ENCODE results near the gene KLHL5. TPM values are rescaled to one million over a fixed set of nuclear protein-coding genes. Genes with fewer than 3 reads are reported as not detected.

KLHL5 gene
- total RNA-seq, 4 donors from 2014 or later = 15.4 to 52.0 (median 33.2) TPM

DNA sequence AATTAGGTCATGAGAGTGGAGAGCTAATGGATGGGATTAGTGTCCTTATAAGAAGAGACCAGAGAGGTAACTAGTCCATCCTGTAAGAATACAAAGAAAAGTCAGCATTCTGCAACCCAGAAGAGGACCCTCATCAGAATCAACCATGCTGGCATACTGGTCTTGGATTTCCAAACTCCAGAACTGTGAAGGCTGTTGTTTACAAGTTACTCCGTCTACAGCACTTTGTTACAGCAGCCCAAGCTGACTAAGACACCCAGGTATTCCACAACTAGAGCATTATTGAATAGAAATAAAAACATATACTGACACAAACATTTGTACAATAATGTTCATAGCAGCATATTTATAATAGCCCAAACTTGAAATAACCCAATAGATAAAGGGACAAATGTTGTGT is 39.0 kb upstream of the KLHL5 start:
- TF ChIP-seq POLR2A (IDR thresholded peaks at IDR 0.05) = no peak
- TF ChIP-seq, protein P1, sequence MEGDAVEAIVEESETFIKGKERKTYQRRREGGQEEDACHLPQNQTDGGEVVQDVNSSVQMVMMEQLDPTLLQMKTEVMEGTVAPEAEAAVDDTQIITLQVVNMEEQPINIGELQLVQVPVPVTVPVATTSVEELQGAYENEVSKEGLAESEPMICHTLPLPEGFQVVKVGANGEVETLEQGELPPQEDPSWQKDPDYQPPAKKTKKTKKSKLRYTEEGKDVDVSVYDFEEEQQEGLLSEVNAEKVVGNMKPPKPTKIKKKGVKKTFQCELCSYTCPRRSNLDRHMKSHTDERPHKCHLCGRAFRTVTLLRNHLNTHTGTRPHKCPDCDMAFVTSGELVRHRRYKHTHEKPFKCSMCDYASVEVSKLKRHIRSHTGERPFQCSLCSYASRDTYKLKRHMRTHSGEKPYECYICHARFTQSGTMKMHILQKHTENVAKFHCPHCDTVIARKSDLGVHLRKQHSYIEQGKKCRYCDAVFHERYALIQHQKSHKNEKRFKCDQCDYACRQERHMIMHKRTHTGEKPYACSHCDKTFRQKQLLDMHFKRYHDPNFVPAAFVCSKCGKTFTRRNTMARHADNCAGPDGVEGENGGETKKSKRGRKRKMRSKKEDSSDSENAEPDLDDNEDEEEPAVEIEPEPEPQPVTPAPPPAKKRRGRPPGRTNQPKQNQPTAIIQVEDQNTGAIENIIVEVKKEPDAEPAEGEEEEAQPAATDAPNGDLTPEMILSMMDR (IDR thresholded peaks at IDR 0.05) = no peak
- intact Hi-C loops (cut with DNase I; ENCODE audit: low total_unique reads) = no loop called here
- Histone ChIP-seq H3K4me3 (no peak overlapping the region), H3K27me3 (no peaks in the 10 kb centered on the region), H3K27ac (no peak overlapping the region), H3K4me1 (no peaks in the 10 kb centered on the region), H3K9me3 (no peaks in the 10 kb centered on the region), H3K36me3 (no peaks in the 10 kb centered on the region)
- no peak for DNase-seq

DNA sequence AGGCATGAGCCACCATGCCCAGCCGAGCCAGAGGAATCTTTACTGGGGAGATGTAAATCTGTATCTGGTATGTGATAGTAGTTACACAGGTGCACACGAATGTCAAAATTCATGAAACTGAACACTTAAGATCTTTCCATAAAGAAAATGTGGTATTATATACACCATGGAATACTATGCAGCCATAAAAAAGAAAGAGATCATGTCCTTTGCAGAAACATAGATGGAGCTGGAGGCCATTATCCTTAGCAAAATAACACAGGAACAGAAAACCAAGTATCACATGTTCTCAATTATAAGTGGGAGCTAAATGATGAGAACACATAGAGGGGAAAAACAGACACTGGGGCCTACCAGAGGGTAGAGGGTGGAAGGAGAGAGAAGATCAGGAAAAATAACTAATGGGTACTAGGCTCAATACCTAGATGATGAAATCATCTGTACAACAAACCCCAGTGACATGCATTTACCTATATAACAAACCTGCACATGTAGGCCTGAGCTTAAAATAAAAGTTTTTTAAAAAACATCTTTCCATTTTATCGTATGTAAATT is 37.6 kb upstream of the KLHL5 start:
- H3K27ac ChIP-seq = no peak overlapping the region
- TF ChIP-seq POLR2A (IDR thresholded peaks at IDR 0.05) = no peak
- TF ChIP-seq, protein P1 (IDR thresholded peaks at IDR 0.05) = no peak
- no peaks in the 10 kb centered on the region for H3K9me3 ChIP-seq
- intact Hi-C loops (cut with DNase I; ENCODE audit: low total_unique reads) = no loop called here
- H3K36me3 ChIP-seq = no peaks in the 10 kb centered on the region
- H3K27me3 ChIP-seq = no peaks in the 10 kb centered on the region
- no peaks in the 10 kb centered on the region for H3K4me1 ChIP-seq
- no peak for DNase-seq
- no peak overlapping the region for H3K4me3 ChIP-seq

DNA sequence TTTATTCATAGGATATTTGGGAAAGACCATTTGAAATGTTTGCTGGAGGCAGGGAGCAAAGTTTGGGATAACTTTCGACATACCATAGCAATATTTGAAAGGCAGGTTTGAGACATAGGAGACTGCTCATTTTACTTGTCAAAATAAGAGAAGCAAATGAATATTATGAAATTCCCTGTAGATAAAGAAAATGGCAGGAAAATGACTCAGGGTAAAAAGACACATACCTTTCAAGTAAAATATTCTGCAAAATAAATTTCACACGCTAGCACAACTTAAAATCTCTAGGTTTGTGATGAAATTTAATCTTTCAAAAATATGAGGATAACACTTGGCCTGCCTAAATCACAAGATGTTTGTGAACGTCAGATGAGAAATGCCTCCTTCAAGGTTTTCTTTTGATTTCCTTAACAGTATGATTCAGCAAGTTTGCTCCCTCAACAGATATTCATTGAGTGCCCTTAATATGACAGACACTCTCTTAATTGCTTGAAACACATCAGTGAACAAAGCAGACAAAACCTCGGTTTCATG is 36.4 kb upstream of the KLHL5 start:
- DNase-seq = no peak
- Histone ChIP-seq H3K4me1 (no peaks in the 10 kb centered on the region), H3K4me3 (no peak overlapping the region), H3K36me3 (no peaks in the 10 kb centered on the region), H3K27ac (no peak overlapping the region), H3K27me3 (no peaks in the 10 kb centered on the region), H3K9me3 (no peaks in the 10 kb centered on the region)
- intact Hi-C loops (cut with DNase I; ENCODE audit: low total_unique reads) = no loop called here
- TF ChIP-seq, protein P1 (IDR thresholded peaks at IDR 0.05) = no peak
- TF ChIP-seq POLR2A (IDR thresholded peaks at IDR 0.05) = no peak

DNA sequence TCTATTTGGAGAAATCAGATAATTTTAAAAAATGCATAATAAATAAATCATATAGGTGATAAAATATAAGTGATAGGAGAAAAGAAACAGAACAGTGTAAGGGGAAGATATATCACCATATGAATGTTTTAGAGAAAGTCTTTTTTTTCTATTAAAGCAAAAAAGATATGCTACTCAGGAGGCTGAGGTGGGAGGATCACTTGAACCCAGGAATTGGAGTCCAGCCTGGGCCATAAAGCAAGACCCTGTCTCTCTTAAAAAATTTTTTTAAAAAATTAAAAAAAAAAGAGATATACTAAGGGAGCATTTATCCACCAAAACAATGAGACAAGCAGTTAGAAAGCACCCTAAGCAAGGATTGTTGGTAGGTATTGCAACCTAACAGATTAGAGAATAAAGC is 35.9 kb upstream of the KLHL5 start:
- Histone ChIP-seq H3K27me3 (no peaks in the 10 kb centered on the region), H3K9me3 (no peaks in the 10 kb centered on the region), H3K4me1 (no peaks in the 10 kb centered on the region), H3K36me3 (no peaks in the 10 kb centered on the region), H3K4me3 (no peak overlapping the region), H3K27ac (no peak overlapping the region)
- intact Hi-C loops (cut with DNase I; ENCODE audit: low total_unique reads) = no loop called here
- no peak for DNase-seq
- no peak for TF ChIP-seq POLR2A (IDR thresholded peaks at IDR 0.05)
- TF ChIP-seq, protein P1 (IDR thresholded peaks at IDR 0.05) = no peak

DNA sequence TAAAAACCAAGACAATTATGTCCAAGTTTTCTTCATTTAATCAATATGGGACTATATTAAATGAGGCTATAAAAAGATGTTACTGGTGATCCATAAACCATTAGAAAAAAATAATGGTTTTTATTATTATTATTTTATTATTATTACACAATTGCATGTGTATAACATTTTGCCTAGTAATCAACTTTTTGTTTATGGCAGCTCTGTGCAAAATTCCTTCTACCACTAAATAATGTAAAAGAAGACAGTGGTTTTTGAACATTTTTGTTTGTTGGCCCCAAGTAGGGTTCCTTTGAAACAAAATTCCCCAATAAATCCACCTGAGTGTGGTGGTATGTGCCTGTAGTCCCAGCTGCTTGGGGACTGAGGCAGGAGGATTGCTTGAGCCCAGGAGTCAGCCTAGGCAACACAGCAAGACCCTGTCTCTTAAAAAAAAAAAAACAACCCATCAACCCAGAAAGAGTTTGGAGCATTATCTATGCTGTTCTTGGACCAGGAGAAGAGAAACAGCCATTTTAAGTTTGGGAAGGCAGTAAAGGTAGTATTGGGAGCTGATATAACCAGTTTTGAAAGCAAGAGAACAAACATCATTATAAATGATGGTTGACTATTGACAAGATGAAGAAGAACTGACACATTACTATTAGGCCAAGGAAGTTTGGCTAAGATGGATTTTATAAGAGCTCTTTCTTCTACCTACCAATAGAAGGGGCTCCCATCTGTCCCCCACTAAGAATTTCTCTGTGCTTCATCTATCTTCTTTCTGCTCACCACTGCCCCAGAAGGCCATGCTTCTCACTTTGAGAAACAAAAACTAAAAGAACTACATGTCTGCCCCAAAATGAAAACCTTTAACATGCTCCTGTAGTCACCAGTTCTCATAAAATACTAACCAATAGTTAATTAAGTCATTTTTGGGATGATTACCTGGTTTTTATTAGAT is 32.0 kb upstream of the KLHL5 start:
- H3K27me3 ChIP-seq = no peaks in the 10 kb centered on the region
- H3K4me1 ChIP-seq = no peaks in the 10 kb centered on the region
- H3K4me3 ChIP-seq = no peak overlapping the region
- intact Hi-C loops (cut with DNase I; ENCODE audit: low total_unique reads) = no loop called here
- no peak overlapping the region for H3K27ac ChIP-seq
- TF ChIP-seq POLR2A (IDR thresholded peaks at IDR 0.05) = no peak
- TF ChIP-seq, protein P1 (IDR thresholded peaks at IDR 0.05) = no peak
- H3K9me3 ChIP-seq = no peaks in the 10 kb centered on the region
- DNase-seq = no peak
- no peaks in the 10 kb centered on the region for H3K36me3 ChIP-seq

All from uterus (tissue), 4 donors.